ENCODE data around the gene BLOC1S6.

BLOC1S6 gene

DNA sequence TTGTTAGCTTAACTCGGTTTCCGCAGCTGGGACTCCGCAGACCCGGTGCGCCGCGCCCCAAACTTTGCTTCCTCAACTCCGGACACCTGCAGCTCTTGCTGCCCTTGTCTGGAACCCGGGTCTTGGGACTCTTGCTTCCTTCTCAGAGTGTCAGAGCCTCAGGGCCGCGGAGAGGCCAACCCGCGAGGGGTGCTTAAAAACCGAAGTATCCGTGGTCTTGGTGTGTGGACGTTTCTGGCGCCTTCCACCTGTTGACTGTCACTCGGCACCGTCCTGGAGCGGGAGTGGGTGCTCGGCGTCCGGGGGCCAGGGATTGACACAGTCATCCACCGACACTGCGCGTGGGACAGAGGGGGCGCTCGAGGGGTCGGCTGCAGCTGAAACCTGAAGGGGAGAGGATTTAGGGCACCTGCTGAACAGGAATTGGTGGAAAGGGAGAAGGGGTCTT lies 48.0 kb downstream of the BLOC1S6 start:
- Histone ChIP-seq H3K9ac (ENCODE audit: low read length) (peak overlapping the region; percentile 95), H3K79me1 (replicated peaks; ENCODE audit: low read length, poor library complexity, severe bottlenecking) (peaks cover 11% of the 10 kb centered on the region), H3K23ac (ENCODE audit: low read length in 2 of 2) (no peak overlapping the region), H2BK15ac (ENCODE audit: low read depth, poor library complexity, severe bottlenecking) (peak overlapping the region; percentile 55), H3K4me2 (ENCODE audit: low read length, poor library complexity, severe bottlenecking) (peak overlapping the region; percentile 64), H2AFZ (ENCODE audit: low read depth, low read length) (peak overlapping the region; percentile 65), H3K27me3 (ENCODE audit: control insufficient read depth in 1 of 2, insufficient read depth in 1 of 2, low read length in 2 of 2) (no peaks in the 10 kb centered on the region), H2BK5ac (ENCODE audit: low read depth, low read length, poor library complexity, severe bottlenecking) (no peak overlapping the region), H3K4me1 (ENCODE audit: control insufficient read depth, insufficient read depth, low read depth, low read length) (peaks cover 15% of the 10 kb centered on the region), H3K9me3 (ENCODE audit: control insufficient read depth, low read length) (no peaks in the 10 kb centered on the region), H3K14ac (ENCODE audit: low read length in 2 of 2) (peak overlapping the region in 1 of 2 experiments; percentile 62), H2AK5ac (ENCODE audit: low read length, severe bottlenecking) (no peak overlapping the region), H2BK12ac (ENCODE audit: low read length in 2 of 2) (peak overlapping the region in 1 of 2 experiments; percentile 71), H4K8ac (ENCODE audit: low read length) (peak overlapping the region; percentile 52), H3K18ac (ENCODE audit: low read depth in 1 of 2, low read length in 2 of 2) (peak overlapping the region in 1 of 2 experiments; percentile 84), H3K27ac (ENCODE audit: low read length, poor library complexity, severe bottlenecking) (peak overlapping the region; percentile 57), H3K36me3 (ENCODE audit: control insufficient read depth in 1 of 2, insufficient read depth in 2 of 2, low read depth in 1 of 2, low read length in 2 of 2) (peaks cover 0 to 2% of the 10 kb centered on the region in 2 experiments), H3K4ac (ENCODE audit: low read depth in 1 of 2, low read length in 2 of 2) (peak overlapping the region in 1 of 2 experiments; percentile 90), H3K4me3 (ENCODE audit: insufficient read depth in 1 of 2, low read depth in 1 of 2, low read length in 2 of 2) (peak overlapping the region; percentile 77 to 97), H2BK120ac (ENCODE audit: low read depth, low read length) (no peak overlapping the region), H4K91ac (ENCODE audit: low read length) (no peak overlapping the region)
- peak; percentile 62 for DNase-seq
- WGBS, result 4% methylated on average over 22 of the region's 29 CpGs

DNA sequence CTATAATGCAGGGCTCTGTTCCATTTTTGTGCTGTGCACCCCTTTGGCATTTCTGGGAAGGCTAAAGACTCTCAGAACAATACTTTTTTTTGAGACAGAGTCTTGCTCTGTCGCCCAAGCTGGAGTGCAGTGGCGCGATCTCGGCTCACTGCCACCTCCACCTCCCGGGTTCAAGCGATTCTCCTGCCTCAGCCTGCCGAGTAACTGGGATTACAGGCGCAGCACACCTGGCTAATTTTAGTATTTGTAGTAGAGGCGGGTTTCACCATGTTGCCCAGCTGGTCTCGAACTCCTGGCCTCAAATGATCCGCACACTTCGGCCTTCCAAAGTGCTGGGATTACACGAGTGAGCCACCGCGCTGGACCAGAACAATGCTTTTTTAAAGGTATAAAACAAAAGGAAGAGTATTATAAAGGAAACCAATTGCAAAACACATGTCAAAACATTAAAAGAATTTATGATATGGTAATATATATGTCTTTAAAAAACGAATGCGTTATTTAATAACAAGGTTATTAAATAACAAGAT lies 48.6 kb downstream of the BLOC1S6 start:
- Histone ChIP-seq H2BK12ac (ENCODE audit: low read length in 2 of 2) (no peak overlapping the region), H4K8ac (ENCODE audit: low read length) (no peak overlapping the region), H3K27ac (ENCODE audit: low read length, poor library complexity, severe bottlenecking) (no peak overlapping the region), H2BK120ac (ENCODE audit: low read depth, low read length) (no peak overlapping the region), H3K4me2 (ENCODE audit: low read length, poor library complexity, severe bottlenecking) (peak overlapping the region; percentile 64), H3K4me3 (ENCODE audit: insufficient read depth in 1 of 2, low read depth in 1 of 2, low read length in 2 of 2) (peak overlapping the region; percentile 10 to 97), H3K18ac (ENCODE audit: low read depth in 1 of 2, low read length in 2 of 2) (no peak overlapping the region), H2AK5ac (ENCODE audit: low read length, severe bottlenecking) (no peak overlapping the region), H4K91ac (ENCODE audit: low read length) (no peak overlapping the region), H2AFZ (ENCODE audit: low read depth, low read length) (no peak overlapping the region), H3K9me3 (ENCODE audit: control insufficient read depth, low read length) (no peaks in the 10 kb centered on the region), H3K36me3 (ENCODE audit: control insufficient read depth in 1 of 2, insufficient read depth in 2 of 2, low read depth in 1 of 2, low read length in 2 of 2) (peaks cover 0 to 2% of the 10 kb centered on the region in 2 experiments), H3K27me3 (ENCODE audit: control insufficient read depth in 1 of 2, insufficient read depth in 1 of 2, low read length in 2 of 2) (no peaks in the 10 kb centered on the region), H3K4me1 (ENCODE audit: control insufficient read depth, insufficient read depth, low read depth, low read length) (peaks cover 16% of the 10 kb centered on the region), H3K9ac (ENCODE audit: low read length) (peak overlapping the region; percentile 95), H3K23ac (ENCODE audit: low read length in 2 of 2) (no peak overlapping the region), H3K79me1 (replicated peaks; ENCODE audit: low read length, poor library complexity, severe bottlenecking) (peaks cover 11% of the 10 kb centered on the region), H2BK15ac (ENCODE audit: low read depth, poor library complexity, severe bottlenecking) (no peak overlapping the region), H2BK5ac (ENCODE audit: low read depth, low read length, poor library complexity, severe bottlenecking) (no peak overlapping the region), H3K14ac (ENCODE audit: low read length in 2 of 2) (no peak overlapping the region), H3K4ac (ENCODE audit: low read depth in 1 of 2, low read length in 2 of 2) (no peak overlapping the region)
- no peak for DNase-seq
- 85% methylated on average over 15 of the region's 17 CpGs for WGBS

DNA sequence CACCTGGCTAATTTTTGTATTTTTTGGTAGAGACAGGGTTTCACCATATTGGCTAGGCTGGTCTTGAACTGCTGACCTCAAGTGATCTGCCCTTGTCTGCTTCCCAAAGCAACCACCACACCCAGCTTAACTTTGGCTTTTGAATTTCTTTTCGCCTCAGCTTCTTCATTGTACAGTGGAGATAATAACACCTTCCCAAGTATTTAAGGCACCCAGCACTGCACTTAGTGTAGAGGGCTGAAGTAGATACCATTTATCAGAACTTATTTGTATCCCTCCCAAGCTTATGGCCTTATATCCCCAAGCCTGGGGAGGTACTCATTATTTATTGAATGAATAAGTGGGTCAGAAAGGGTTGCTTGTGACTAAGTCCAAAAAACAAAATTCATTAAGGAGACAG lies 50.0 kb downstream of the BLOC1S6 start:
- Histone ChIP-seq H3K27me3 (ENCODE audit: control insufficient read depth in 1 of 2, insufficient read depth in 1 of 2, low read length in 2 of 2) (no peaks in the 10 kb centered on the region), H4K91ac (ENCODE audit: low read length) (peak overlapping the region; percentile 78), H3K23ac (ENCODE audit: low read length in 2 of 2) (no peak overlapping the region), H2AFZ (ENCODE audit: low read depth, low read length) (no peak overlapping the region), H3K14ac (ENCODE audit: low read length in 2 of 2) (no peak overlapping the region), H2AK5ac (ENCODE audit: low read length, severe bottlenecking) (peak overlapping the region; percentile 55), H3K9ac (ENCODE audit: low read length) (peak overlapping the region; percentile 88), H3K9me3 (ENCODE audit: control insufficient read depth, low read length) (no peaks in the 10 kb centered on the region), H3K4me3 (ENCODE audit: insufficient read depth in 1 of 2, low read depth in 1 of 2, low read length in 2 of 2) (peak overlapping the region in 1 of 2 experiments; percentile 97), H2BK5ac (ENCODE audit: low read depth, low read length, poor library complexity, severe bottlenecking) (no peak overlapping the region), H2BK12ac (ENCODE audit: low read length in 2 of 2) (peak overlapping the region; percentile 18 to 37), H2BK15ac (ENCODE audit: low read depth, poor library complexity, severe bottlenecking) (peak overlapping the region; percentile 86), H4K8ac (ENCODE audit: low read length) (no peak overlapping the region), H3K4me2 (ENCODE audit: low read length, poor library complexity, severe bottlenecking) (no peak overlapping the region), H3K79me1 (replicated peaks; ENCODE audit: low read length, poor library complexity, severe bottlenecking) (peaks cover 11% of the 10 kb centered on the region), H2BK120ac (ENCODE audit: low read depth, low read length) (peak overlapping the region; percentile 15), H3K18ac (ENCODE audit: low read depth in 1 of 2, low read length in 2 of 2) (peak overlapping the region; percentile 65 to 76), H3K36me3 (ENCODE audit: control insufficient read depth in 1 of 2, insufficient read depth in 2 of 2, low read depth in 1 of 2, low read length in 2 of 2) (peaks cover 0 to 2% of the 10 kb centered on the region in 2 experiments), H3K4ac (ENCODE audit: low read depth in 1 of 2, low read length in 2 of 2) (peak overlapping the region; percentile 26 to 67), H3K4me1 (ENCODE audit: control insufficient read depth, insufficient read depth, low read depth, low read length) (peaks cover 16% of the 10 kb centered on the region), H3K27ac (ENCODE audit: low read length, poor library complexity, severe bottlenecking) (peak overlapping the region; percentile 35)
- no CpG with 5 or more reads among the region's 1 CpG for WGBS
- DNase-seq, result no peak

DNA sequence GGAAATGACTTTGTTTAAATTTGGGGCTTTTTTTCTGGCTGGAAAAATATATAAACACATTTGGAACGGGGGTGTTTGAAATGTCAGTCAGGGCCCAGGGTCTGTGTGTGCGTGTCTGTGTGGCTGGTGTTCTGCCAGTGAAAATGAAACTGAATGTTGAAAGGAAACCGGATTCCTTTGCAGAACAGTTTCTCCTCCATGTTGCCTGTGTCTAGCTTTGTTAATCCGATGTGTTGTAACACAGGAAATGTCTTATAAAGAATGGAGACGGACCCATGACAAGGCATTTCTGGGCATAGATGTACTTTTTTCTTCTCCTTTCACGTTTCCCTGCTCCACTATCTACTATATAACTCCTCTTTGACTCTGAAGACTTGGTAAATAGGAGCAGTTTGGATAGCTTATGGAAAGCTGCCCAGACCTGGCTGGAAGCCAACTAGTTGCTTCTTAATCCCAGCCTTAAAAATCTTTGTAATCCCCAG lies 50.4 kb downstream of the BLOC1S6 start:
- H3K9me3 ChIP-seq (ENCODE audit: control insufficient read depth, low read length), result no peaks in the 10 kb centered on the region
- H3K79me1 ChIP-seq (replicated peaks; ENCODE audit: low read length, poor library complexity, severe bottlenecking), result peaks cover 11% of the 10 kb centered on the region
- no peak overlapping the region for H2BK12ac ChIP-seq (ENCODE audit: low read length in 2 of 2)
- H2AK5ac ChIP-seq (ENCODE audit: low read length, severe bottlenecking), result no peak overlapping the region
- peaks cover 0 to 2% of the 10 kb centered on the region in 2 experiments for H3K36me3 ChIP-seq (ENCODE audit: control insufficient read depth in 1 of 2, insufficient read depth in 2 of 2, low read depth in 1 of 2, low read length in 2 of 2)
- no peak overlapping the region for H4K91ac ChIP-seq (ENCODE audit: low read length)
- peak overlapping the region; percentile 65 for H2BK120ac ChIP-seq (ENCODE audit: low read depth, low read length)
- no peaks in the 10 kb centered on the region for H3K27me3 ChIP-seq (ENCODE audit: control insufficient read depth in 1 of 2, insufficient read depth in 1 of 2, low read length in 2 of 2)
- WGBS, result 48% methylated on average over 4 of the region's 6 CpGs
- DNase-seq, result peak; percentile 97
- H4K8ac ChIP-seq (ENCODE audit: low read length), result no peak overlapping the region
- no peak overlapping the region for H3K14ac ChIP-seq (ENCODE audit: low read length in 2 of 2)
- peak overlapping the region; percentile 88 for H3K9ac ChIP-seq (ENCODE audit: low read length)
- H3K4me3 ChIP-seq (ENCODE audit: insufficient read depth in 1 of 2, low read depth in 1 of 2, low read length in 2 of 2), result peak overlapping the region in 1 of 2 experiments; percentile 97
- H3K27ac ChIP-seq (ENCODE audit: low read length, poor library complexity, severe bottlenecking), result peak overlapping the region; percentile 35
- no peak overlapping the region for H3K23ac ChIP-seq (ENCODE audit: low read length in 2 of 2)
- H3K4me2 ChIP-seq (ENCODE audit: low read length, poor library complexity, severe bottlenecking), result no peak overlapping the region
- H2BK15ac ChIP-seq (ENCODE audit: low read depth, poor library complexity, severe bottlenecking), result no peak overlapping the region
- H2AFZ ChIP-seq (ENCODE audit: low read depth, low read length), result no peak overlapping the region
- peaks cover 16% of the 10 kb centered on the region for H3K4me1 ChIP-seq (ENCODE audit: control insufficient read depth, insufficient read depth, low read depth, low read length)
- H3K4ac ChIP-seq (ENCODE audit: low read depth in 1 of 2, low read length in 2 of 2), result no peak overlapping the region
- no peak overlapping the region for H3K18ac ChIP-seq (ENCODE audit: low read depth in 1 of 2, low read length in 2 of 2)
- H2BK5ac ChIP-seq (ENCODE audit: low read depth, low read length, poor library complexity, severe bottlenecking), result no peak overlapping the region

Data from mesenchymal stem cell (in vitro differentiated cells and primary cell).